Transverse colon (tissue), 4 donors: Measurements from ENCODE around the gene SNX32. TPM values are rescaled to one million over a fixed set of nuclear protein-coding genes. Genes with fewer than 3 reads are reported as not detected.
A peak's percentile ranks its signal among the peaks of the same experiment; 100 is the strongest.

ENCODE experiments used
- DNase-seq: peaks from one replicate; pipeline ENCODE4 v3.0.0-alpha.2; 2019
- H3K27ac ChIP-seq, 4 donors: fragments of 200-600 bp; sonication (generic); 2 replicates each; pipeline ENCODE4 v1.5.1; 2016 to 2018; ENCODE audit warnings: inconsistent platforms in 4 of 4
- H3K27me3 ChIP-seq: fragments of 200-600 bp; sonication (generic); 2 replicates; pipeline ENCODE4 v1.5.1; 2017; ENCODE audit warnings: inconsistent platforms
- H3K36me3 ChIP-seq, 4 donors: fragments of 200-600 bp; sonication (generic); 2 replicates each; pipeline ENCODE4 v1.5.1; 2017 to 2019; ENCODE audit warnings: inconsistent platforms in 4 of 4
- H3K4me1 ChIP-seq, 4 donors: fragments of 200-600 bp; sonication (generic); 2 replicates each; pipeline ENCODE4 v1.5.1; 2017 to 2020; ENCODE audit warnings: inconsistent platforms in 4 of 4
- H3K4me3 ChIP-seq, 4 donors: fragments of 200-600 bp; sonication (generic); 1 replicate in 1 of 4; 2 replicates in 3 of 4; pipeline versions ENCODE4 v1.5.1 to v1.6.1; 2017 to 2019; ENCODE audit warnings: inconsistent platforms in 4 of 4
- H3K9me3 ChIP-seq, 2 donors: fragments of 200-600 bp; sonication (generic); 2 replicates each; pipeline ENCODE4 v1.5.1; 2017 to 2019; ENCODE audit warnings: inconsistent platforms in 2 of 2
- EP300 ChIP-seq: sonication (generic); formaldehyde crosslinking; IDR thresholded peaks from one replicate; pipeline ENCODE4 v1.6.1; 2017; ENCODE audit warnings: antibody characterized with exemption, low read depth
- POLR2A ChIP-seq: fragments of 450-650 bp; IDR thresholded peaks from one replicate; pipeline ENCODE4 v1.6.1; 2016; ENCODE audit warnings: antibody characterized with exemption, mild to moderate bottlenecking, moderate library complexity
- POLR2AphosphoS5 ChIP-seq, 3 donors: sonication (generic); formaldehyde crosslinking; IDR thresholded peaks; one replicate each; pipeline ENCODE4 v1.6.1; 2016; ENCODE audit warnings: antibody characterized with exemption in 3 of 3
- WGBS, 2 donors: methylation state at CpG; one replicate each; pipeline ENCODE4 v1.1.5; 2018; ENCODE audit warnings: low coverage in 1 of 2; 5-methylcytosine and 5-hydroxymethylcytosine counted together
- in situ Hi-C, 4 donors: fragments of 200-750 bp; cut with MboI; loops; one replicate each; pipeline versions ENCODE4 v1.15.0 to v1.15.1; 2017; ENCODE audit warnings: low sequenced_read_pairs in 3 of 4, low pct_ligation_motif_present in 1 of 4, low pct_unique_long_range_greater_than_20kb in 1 of 4
- intact Hi-C: fragments of 100-400 bp; cut with DNase I; formaldehyde crosslinking; loops from one replicate; pipeline ENCODE4 v1.15.1; 2023; ENCODE audit warnings: low total_unique reads
- total RNA-seq, 4 donors: library from RNA; depleted of rRNA; stranded (reverse); fragments of >200 nt; gene quantifications; one replicate each; pipeline ENCODE4 v1.1.0, GENCODE V29; 2016
- TF ChIP-seq, protein P1 (sequence below), 5 experiments: fragments of 200-600 bp in 3 of 5; fragments of 450-650 bp in 2 of 5; sonication (generic) in 3 of 5; IDR thresholded peaks; 1 replicate in 2 of 5; 2 replicates in 3 of 5; pipeline ENCODE4 v1.5.1; 2016 to 2017; ENCODE audit warnings: antibody characterized with exemption in 5 of 5, inconsistent platforms in 3 of 5, mild to moderate bottlenecking in 2 of 5, moderate library complexity in 1 of 5

Gene SNX32
- total RNA-seq, 4 donors from 2014 or later, result 0.60 to 10.0 (median 1.6) TPM; not detected in 1

DNA sequence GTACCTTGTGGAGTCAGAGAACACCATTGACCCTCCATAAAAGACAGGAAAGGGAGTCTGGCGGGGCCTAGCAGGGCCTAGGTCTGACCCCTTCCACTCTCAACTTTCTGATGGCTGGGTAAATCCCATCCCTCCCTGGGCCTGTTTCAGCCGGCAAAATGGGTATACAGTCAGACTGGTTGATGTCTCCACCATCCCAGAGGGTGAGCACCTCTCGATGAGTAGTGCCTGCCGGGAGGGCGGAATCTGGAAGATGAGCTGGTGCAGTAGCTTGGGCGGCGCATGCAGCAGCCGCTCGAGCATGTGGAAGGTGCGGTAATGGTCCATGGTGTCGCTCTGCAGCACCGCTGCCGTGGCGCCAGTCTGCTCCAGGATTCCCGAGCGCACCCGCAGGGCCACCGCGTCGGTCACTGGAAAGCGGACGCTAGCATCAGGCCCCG is 54.0 kb downstream of the SNX32 start:
- peaks cover 0 to 5% (median 0%) of the 10 kb centered on the region in 4 donors for H3K36me3 ChIP-seq
- 5% methylated on average over 21 of the region's 23 CpGs; no CpG with 5 or more reads in 1 of the 2 donors for WGBS, 2 donors
- H3K4me1 ChIP-seq, result peaks cover 31 to 65% (median 49%) of the 10 kb centered on the region in 4 donors
- intact Hi-C loops (loop anchor here (2.0 kb wide), 1 partner anchor 31 kb away; the partner anchor contains the start of genes C11orf68 and DRAP1), in situ Hi-C loops (loop anchor here in 3 of 4 donors (10.0 to 25.0 kb wide), 2 partner anchors 97 to 100 kb away; no protein-coding TSS in a partner anchor)
- no peaks in the 10 kb centered on the region for H3K27me3 ChIP-seq
- H3K4me3 ChIP-seq, result peak overlapping the region; percentile 50 to 79 (median 54)
- DNase-seq, result no peak
- H3K9me3 ChIP-seq, result no peaks in the 10 kb centered on the region
- no peak for TF ChIP-seq POLR2A
- no peak for TF ChIP-seq POLR2AphosphoS5 (IDR thresholded peaks at IDR 0.05)
- TF ChIP-seq, protein P1, sequence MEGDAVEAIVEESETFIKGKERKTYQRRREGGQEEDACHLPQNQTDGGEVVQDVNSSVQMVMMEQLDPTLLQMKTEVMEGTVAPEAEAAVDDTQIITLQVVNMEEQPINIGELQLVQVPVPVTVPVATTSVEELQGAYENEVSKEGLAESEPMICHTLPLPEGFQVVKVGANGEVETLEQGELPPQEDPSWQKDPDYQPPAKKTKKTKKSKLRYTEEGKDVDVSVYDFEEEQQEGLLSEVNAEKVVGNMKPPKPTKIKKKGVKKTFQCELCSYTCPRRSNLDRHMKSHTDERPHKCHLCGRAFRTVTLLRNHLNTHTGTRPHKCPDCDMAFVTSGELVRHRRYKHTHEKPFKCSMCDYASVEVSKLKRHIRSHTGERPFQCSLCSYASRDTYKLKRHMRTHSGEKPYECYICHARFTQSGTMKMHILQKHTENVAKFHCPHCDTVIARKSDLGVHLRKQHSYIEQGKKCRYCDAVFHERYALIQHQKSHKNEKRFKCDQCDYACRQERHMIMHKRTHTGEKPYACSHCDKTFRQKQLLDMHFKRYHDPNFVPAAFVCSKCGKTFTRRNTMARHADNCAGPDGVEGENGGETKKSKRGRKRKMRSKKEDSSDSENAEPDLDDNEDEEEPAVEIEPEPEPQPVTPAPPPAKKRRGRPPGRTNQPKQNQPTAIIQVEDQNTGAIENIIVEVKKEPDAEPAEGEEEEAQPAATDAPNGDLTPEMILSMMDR (IDR thresholded peaks at IDR 0.05), result no peak
- TF ChIP-seq EP300, result no peak
- H3K27ac ChIP-seq, result peak overlapping the region; percentile 95 to 99 (median 97)

DNA sequence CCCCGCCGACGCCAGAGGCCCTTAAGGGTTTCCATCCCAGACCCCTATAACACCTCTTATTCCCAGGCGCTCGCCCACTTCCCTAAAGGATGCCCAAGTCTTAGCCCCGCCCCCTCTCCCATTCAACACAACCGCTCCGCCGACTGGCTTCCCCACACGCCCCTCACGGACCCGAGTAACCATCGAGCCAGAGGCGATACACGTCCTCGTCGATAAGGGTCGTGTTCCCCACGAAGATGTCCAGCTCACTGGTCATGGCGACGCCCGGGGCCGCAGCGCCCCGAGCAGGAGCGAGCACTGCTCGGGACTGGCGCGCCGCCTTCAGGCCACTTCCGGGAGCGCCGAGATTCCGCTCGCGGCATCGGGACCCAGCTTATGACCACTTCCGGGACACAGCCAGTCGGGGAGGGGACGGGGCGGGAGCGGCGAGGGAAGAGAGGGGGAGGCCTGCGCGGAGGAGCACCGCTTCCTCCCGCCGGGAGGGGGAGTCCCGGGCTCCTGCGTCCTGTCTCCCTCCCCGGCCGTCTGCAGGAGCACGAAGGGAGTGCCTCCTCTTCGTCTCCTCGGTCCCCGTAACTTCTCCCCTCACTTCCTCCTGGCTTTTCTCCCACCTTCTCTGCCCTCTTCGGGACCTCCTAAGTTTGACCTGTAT is 54.5 kb downstream of the SNX32 start, which contains the start of gene FIBP:
Gene FIBP, minus strand, starts transcription at position 309 of the 652 bp plus-strand sequence. Its CDS starts 53 bp downstream, at position 256.
- Histone ChIP-seq H3K9me3 (no peaks in the 10 kb centered on the region), H3K27me3 (no peaks in the 10 kb centered on the region), H3K4me1 (peaks cover 36 to 70% (median 55%) of the 10 kb centered on the region in 4 donors), H3K36me3 (peaks cover 0 to 4% (median 0%) of the 10 kb centered on the region in 4 donors), H3K27ac (peak within 1 kb of the TSS; percentile 95 to 99 (median 97)), H3K4me3 (peak within 1 kb of the TSS; percentile 50 to 79 (median 54))
- in situ Hi-C loops (loop anchor here in 3 of 4 donors (10.0 to 25.0 kb wide), 2 partner anchors 97 to 99 kb away; no protein-coding TSS in a partner anchor), intact Hi-C loops (loop anchor here (2.0 kb wide), 1 partner anchor 31 kb away; the partner anchor contains the start of genes C11orf68 and DRAP1)
- peak; percentile 98 for DNase-seq
- TF ChIP-seq POLR2A, result peak; percentile 94
- TF ChIP-seq, protein P1 (IDR thresholded peaks at IDR 0.05), result peak; percentile 77 to 99 (median 87)
- no peak for TF ChIP-seq EP300
- peak; percentile 90 to 97 (median 93) for TF ChIP-seq POLR2AphosphoS5 (IDR thresholded peaks at IDR 0.05)
- 0 to 1% methylated on average over 3 to 53 of the region's 57 CpGs for WGBS, 2 donors

DNA sequence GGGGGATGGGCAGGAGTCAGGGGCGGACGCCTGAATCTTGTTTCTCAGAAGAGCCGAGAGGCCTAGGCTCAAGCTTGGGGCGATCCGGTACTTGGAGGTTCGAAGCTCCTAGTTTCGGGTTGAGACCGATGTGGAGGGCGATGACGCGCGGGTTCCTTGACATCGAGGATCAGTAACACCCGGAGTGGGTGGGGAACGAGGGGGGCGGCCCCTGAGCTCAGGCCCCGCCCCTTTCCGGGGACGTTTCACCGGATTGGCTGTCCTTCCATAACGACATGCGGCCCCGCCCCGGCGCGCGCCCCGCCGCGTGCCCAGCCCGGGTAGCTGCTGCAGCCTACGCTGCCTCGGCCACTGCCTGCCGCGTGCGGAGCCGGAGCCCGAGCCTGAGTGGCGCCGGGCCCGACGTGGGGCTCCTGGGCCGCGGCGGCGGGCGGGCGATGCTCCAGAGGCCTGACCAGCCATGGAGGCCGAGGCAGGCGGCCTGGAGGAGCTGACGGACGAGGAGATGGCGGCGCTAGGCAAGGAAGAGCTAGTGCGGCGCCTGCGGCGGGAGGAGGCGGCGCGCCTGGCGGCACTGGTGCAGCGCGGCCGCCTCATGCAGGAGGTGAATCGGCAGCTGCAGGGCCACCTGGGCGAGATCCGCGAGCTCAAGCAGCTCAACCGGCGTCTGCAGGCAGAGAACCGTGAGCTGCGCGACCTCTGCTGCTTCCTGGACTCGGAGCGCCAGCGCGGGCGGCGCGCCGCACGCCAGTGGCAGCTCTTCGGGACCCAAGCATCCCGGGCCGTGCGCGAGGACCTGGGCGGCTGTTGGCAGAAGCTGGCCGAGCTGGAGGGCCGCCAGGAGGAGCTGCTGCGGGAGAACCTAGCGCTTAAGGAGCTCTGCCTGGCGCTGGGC is 56.8 kb downstream of the SNX32 start, which contains the start of gene CCDC85B:
Gene CCDC85B, plus strand, starts transcription at position 350 of the 895 bp plus-strand sequence. Its CDS starts 111 bp downstream, at position 461.
- DNase-seq, result peak; percentile 99
- H3K4me1 ChIP-seq, result peaks cover 39 to 73% (median 58%) of the 10 kb centered on the region in 4 donors
- no peaks in the 10 kb centered on the region for H3K36me3 ChIP-seq
- TF ChIP-seq POLR2A (peak; percentile 81), EP300 (no peak), POLR2AphosphoS5 (IDR thresholded peaks at IDR 0.05) (peak; percentile 86 to 97 (median 95))
- TF ChIP-seq, protein P1 (IDR thresholded peaks at IDR 0.05), result peak in 3 of 5 experiments; percentile 11 to 48 (median 31)
- no peaks in the 10 kb centered on the region for H3K27me3 ChIP-seq
- intact Hi-C loops, result no loop called here
- H3K9me3 ChIP-seq, result no peaks in the 10 kb centered on the region
- H3K27ac ChIP-seq, result peak within 1 kb of the TSS; percentile 95 to 99 (median 97)
- peak within 1 kb of the TSS; percentile 45 to 79 (median 69) for H3K4me3 ChIP-seq
- 1% methylated on average over 27 of the region's 94 CpGs; no CpG with 5 or more reads in 1 of the 2 donors for WGBS, 2 donors
- in situ Hi-C loops, result loop anchor here in 2 of 4 donors (25.0 kb wide), 1 partner anchor 97 kb away; no protein-coding TSS in a partner anchor
